Testis (tissue), 3 donors: ENCODE measurements around the gene MICB. TPM values are rescaled to one million over a fixed set of nuclear protein-coding genes. Genes with fewer than 3 reads are reported as not detected.
A peak's percentile ranks its signal among the peaks of the same experiment; 100 is the strongest.
"Not testable (repeated sequence)": the region's sequence is repeated elsewhere in the genome, so short reads cannot be mapped to it uniquely, and the experiment has no call there.

Source experiments
- DNase-seq: peaks from one replicate; pipeline ENCODE4 v3.0.0-alpha.2; 2019
- H3K27ac ChIP-seq, 2 donors: fragments of 200-600 bp; sonication (generic); one replicate each; pipeline ENCODE4 v1.5.1; 2019
- H3K27me3 ChIP-seq: fragments of 200-600 bp; sonication (generic); one replicate; pipeline ENCODE4 v1.5.1; 2019
- H3K36me3 ChIP-seq: fragments of 200-600 bp; sonication (generic); one replicate; pipeline ENCODE4 v1.5.1; 2017; ENCODE audit warnings: low read depth; ENCODE audit errors: missing control alignments
- H3K4me1 ChIP-seq: fragments of 200-600 bp; sonication (generic); one replicate; pipeline ENCODE4 v1.5.1; 2019
- H3K4me3 ChIP-seq, 2 donors: fragments of 200-600 bp; sonication (generic); one replicate each; pipeline ENCODE4 v1.5.1; 2017 to 2019
- H3K9me3 ChIP-seq: fragments of 200-600 bp; sonication (generic); one replicate; pipeline ENCODE4 v1.5.1; 2017
- CTCF ChIP-seq, 3 experiments: fragments of 450-650 bp in 2 of 3; fragments of 200-600 bp in 1 of 3; sonication (generic) in 1 of 3; IDR thresholded peaks; one replicate each; pipeline ENCODE4 v1.5.1; 2016 to 2019; ENCODE audit warnings: antibody characterized with exemption in 3 of 3, mild to moderate bottlenecking in 2 of 3, moderate library complexity in 1 of 3
- POLR2A ChIP-seq: fragments of 450-650 bp; IDR thresholded peaks from one replicate; pipeline ENCODE4 v1.6.1; 2017; ENCODE audit warnings: antibody characterized with exemption, mild to moderate bottlenecking, moderate library complexity
- WGBS, 2 donors: methylation state at CpG; one replicate each; pipeline ENCODE4 v1.1.5; 2018; 5-methylcytosine and 5-hydroxymethylcytosine counted together
- intact Hi-C: fragments of 100-400 bp; cut with DNase I; formaldehyde crosslinking; loops from one replicate; pipeline ENCODE4 v1.15.1; 2023; ENCODE audit warnings: low total_unique reads
- polyA plus RNA-seq: library from polyadenylated mRNA; stranded (reverse); fragments of 350-450 nt; fragmentation: Illumina TruSeq; extraction: RNeasy Lipid Tissue Mini Kit (QIAGEN cat#74804); gene quantifications from one replicate; pipeline ENCODE4 v1.2.3, GENCODE V29; 2014; ENCODE audit warnings: low read depth, low replicate concordance; ENCODE audit not compliant: insufficient read depth
- total RNA-seq, 2 donors: library from RNA; depleted of rRNA; stranded (reverse); fragments of >200 nt; gene quantifications; one replicate each; pipeline ENCODE4 v1.2.3, GENCODE V29; 2016

The MICB gene
- total and polyA plus RNA-seq, 3 donors from 2014 or later = 4.1 to 5.4 (median 4.4) TPM

DNA sequence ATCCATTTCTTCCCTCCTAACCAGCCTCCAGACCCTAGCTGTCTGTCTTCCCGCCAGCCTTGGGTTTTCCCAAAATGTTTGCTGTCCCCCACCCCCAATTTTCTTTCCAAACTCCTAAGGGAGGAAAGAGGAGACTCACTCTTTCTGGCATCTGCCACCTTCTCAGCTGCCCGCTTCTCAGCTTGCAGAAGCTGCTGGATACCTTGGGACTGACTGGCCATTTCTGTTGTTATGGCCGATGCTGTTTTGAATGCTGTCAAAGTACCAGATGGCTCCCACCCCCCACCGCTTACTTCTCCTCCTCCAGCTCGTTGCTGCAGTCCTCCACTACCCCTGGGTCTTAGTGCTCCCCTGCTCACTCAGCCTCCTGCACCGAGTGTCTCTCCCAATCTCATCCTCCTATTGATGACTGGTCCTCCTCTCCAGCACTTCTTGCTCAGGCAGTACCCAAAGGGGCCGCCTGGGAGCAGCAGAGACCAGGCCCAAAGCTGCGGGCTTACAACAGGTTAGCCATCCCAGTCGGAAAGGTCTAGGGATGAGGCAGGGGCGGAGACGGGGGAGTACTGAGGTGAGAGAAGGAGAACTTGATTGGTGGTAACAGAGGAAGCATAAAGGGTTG lies 48.5 kb downstream of the MICB start, which contains the start of gene ATP6V1G2:
ATP6V1G2 (minus strand) TSS at position 270 of the 619 bp plus-strand sequence; CDS start at position 221, 49 bp downstream.
- H3K36me3 ChIP-seq = no peaks in the 10 kb centered on the region
- WGBS, 2 donors = 3 to 7% methylated on average over 11 of the region's 11 CpGs
- H3K9me3 ChIP-seq = no peaks in the 10 kb centered on the region
- H3K27ac ChIP-seq = peak within 1 kb of the TSS; percentile 78 to 80
- no peak for TF ChIP-seq POLR2A
- TF ChIP-seq CTCF (IDR thresholded peaks at IDR 0.05) = peak; percentile 91 to 97 (median 92)
- peak within 1 kb of the TSS; percentile 44 to 56 for H3K4me3 ChIP-seq
- no peaks in the 10 kb centered on the region for H3K27me3 ChIP-seq
- peaks cover 23% of the 10 kb centered on the region for H3K4me1 ChIP-seq
- intact Hi-C loops = loop anchor here (10.0 kb wide), 1 partner anchor 48 kb away; the partner anchor contains the start of gene NCR3
- DNase-seq = peak; percentile 94

GRCh38 chr6:31546958-31547726 lies 49.2 kb downstream of the MICB start, which contains the start of gene NFKBIL1:
Gene NFKBIL1, plus strand, starts transcription at chr6:31547608. Its CDS starts 87 bp downstream, at chr6:31547695.
- WGBS, 2 donors = 0 to 1% methylated on average over 25 of the region's 25 CpGs
- Histone ChIP-seq H3K4me3 (peak within 1 kb of the TSS; percentile 44 to 56), H3K27ac (peak within 1 kb of the TSS; percentile 78 to 80), H3K9me3 (no peaks in the 10 kb centered on the region), H3K27me3 (no peaks in the 10 kb centered on the region), H3K4me1 (peaks cover 23% of the 10 kb centered on the region), H3K36me3 (no peaks in the 10 kb centered on the region)
- intact Hi-C loops = loop anchor here (10.0 kb wide), 1 partner anchor 48 kb away; the partner anchor contains the start of gene NCR3
- TF ChIP-seq POLR2A (no peak), CTCF (IDR thresholded peaks at IDR 0.05) (no peak)
- peak; percentile 99 for DNase-seq

DNA sequence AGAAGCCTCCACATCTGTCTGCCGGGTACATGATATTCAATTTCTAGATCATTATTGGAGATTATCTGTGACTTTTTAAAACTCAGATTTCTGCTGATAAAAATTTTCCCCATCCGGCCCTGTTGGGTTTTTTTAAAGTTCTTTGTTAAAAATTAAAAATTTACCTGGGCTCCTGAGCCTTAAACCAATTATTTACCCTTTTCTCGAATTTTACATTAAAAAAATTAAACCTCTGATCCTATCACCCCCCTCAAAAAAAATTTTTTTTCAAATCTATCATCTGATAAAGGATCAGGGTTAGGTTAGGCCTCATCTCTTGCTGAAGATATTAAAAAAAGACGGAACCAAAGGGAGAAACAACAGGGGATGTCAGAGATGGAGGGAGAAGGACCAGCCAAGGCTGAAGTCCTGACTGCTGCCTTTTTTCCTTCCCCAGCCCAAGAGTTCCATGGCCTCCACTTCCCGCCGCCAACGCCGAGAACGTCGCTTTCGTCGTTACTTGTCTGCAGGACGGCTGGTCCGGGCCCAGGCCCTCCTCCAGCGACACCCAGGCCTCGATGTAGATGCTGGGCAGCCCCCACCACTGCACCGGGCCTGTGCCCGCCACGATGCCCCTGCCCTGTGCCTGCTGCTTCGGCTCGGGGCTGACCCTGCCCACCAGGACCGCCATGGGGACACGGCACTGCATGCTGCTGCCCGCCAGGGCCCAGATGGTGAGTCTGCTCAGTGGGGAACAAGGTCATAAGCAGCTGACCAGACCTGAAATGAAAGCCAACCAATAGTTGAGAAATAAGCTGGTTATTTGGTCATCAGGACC lies 50.0 kb downstream of the MICB start:
- intact Hi-C loops = loop anchor here (10.0 kb wide), 1 partner anchor 47 kb away; the partner anchor contains the start of gene NCR3
- H3K4me1 ChIP-seq = peaks cover 18% of the 10 kb centered on the region
- H3K36me3 ChIP-seq = no peaks in the 10 kb centered on the region
- no peak for DNase-seq
- H3K27ac ChIP-seq = peak overlapping the region; percentile 78 to 80
- H3K27me3 ChIP-seq = no peaks in the 10 kb centered on the region
- 60 to 66% methylated on average over 18 to 24 of the region's 24 CpGs for WGBS, 2 donors
- peak overlapping the region; percentile 44 to 56 for H3K4me3 ChIP-seq
- H3K9me3 ChIP-seq = no peaks in the 10 kb centered on the region
- TF ChIP-seq CTCF (IDR thresholded peaks at IDR 0.05) = no peak
- TF ChIP-seq POLR2A = no peak

GRCh38 chr6:31548544-31548873 lies 50.6 kb downstream of the MICB start:
- no peak for TF ChIP-seq CTCF (IDR thresholded peaks at IDR 0.05)
- Histone ChIP-seq H3K9me3 (no peaks in the 10 kb centered on the region), H3K27ac (peak overlapping the region; percentile 78 to 80), H3K27me3 (no peaks in the 10 kb centered on the region), H3K4me3 (peak overlapping the region in 1 of 2 donors; percentile 56), H3K4me1 (peaks cover 16% of the 10 kb centered on the region), H3K36me3 (no peaks in the 10 kb centered on the region)
- WGBS, 2 donors = 63 to 66% methylated on average over 2 of the region's 2 CpGs
- intact Hi-C loops = loop anchor here (10.0 kb wide), 1 partner anchor 46 kb away; the partner anchor contains the start of gene NCR3
- DNase-seq = no peak

DNA sequence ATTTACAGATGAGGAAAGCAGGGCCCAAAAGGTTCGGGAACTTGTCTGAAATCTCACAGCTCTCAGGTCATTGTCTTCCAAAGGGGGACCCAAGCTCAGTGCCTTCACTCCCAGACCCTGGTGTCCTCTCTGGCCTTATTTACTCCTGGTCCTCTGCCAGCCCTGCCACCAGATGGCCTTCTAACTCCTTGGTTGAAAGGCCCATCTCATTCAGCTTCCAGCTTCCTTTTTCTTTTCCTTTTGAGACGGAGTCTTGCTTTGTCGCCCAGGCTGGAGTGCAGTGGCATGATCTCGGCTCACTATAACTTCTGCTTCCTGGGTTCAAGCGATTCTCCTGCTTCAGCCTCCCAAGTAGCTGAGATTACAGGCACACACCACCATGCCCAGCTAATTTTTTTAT lies 53.4 kb downstream of the MICB start:
- H3K36me3 ChIP-seq, intact Hi-C loops, H3K4me3 ChIP-seq, H3K27ac ChIP-seq, H3K27me3 ChIP-seq, H3K9me3 ChIP-seq: not testable (repeated sequence)
- DNase-seq = peak; percentile 50
- WGBS, 2 donors = 63 to 80% methylated on average over 5 of the region's 5 CpGs
- H3K4me1 ChIP-seq = peaks cover 13% of the 10 kb centered on the region
